SK-N-MC (cell line): ENCODE measurements around the gene DAND5.

Source experiments
- DNase-seq: peaks from one replicate; pipeline ENCODE4 v3.0.0-alpha.2; 2011; ENCODE audit warnings: low read depth, low spot score
- H3K27ac ChIP-seq: fragments of 200-600 bp; sonication (generic); 2 replicates; pipeline ENCODE4 v1.5.1; 2016; ENCODE audit warnings: mixed run types
- H3K36me3 ChIP-seq: fragments of 200-600 bp; sonication (generic); 2 replicates; pipeline ENCODE4 v1.6.1; 2017; ENCODE audit warnings: antibody characterized with exemption, low read length, mixed read lengths; ENCODE audit not compliant: insufficient read depth
- H3K4me3 ChIP-seq: fragments of 200-600 bp; sonication (generic); 2 replicates; pipeline ENCODE4 v1.5.1; 2016
- H3K9ac ChIP-seq: fragments of 200-600 bp; sonication (generic); 2 replicates; pipeline ENCODE4 v1.8.0; 2017; ENCODE audit warnings: mixed run types, mixed read lengths; ENCODE audit not compliant: insufficient read length
- H3K9me3 ChIP-seq: fragments of 200-600 bp; sonication (generic); 2 replicates; pipeline ENCODE4 v1.6.1; 2017; ENCODE audit warnings: low read depth, mild to moderate bottlenecking, antibody characterized with exemption, low read length, moderate library complexity, mixed read lengths
- EZH2 ChIP-seq: fragments of 200-600 bp; sonication (generic); IDR thresholded peaks from one replicate; pipeline ENCODE4 v1.6.1; 2017; ENCODE audit warnings: antibody characterized with exemption
- FOXP2 ChIP-seq: optimal IDR thresholded peaks from 2 replicates; pipeline ENCODE3; 2011; ENCODE audit warnings: mild to moderate bottlenecking, moderate library complexity; ENCODE audit not compliant: insufficient read depth; ENCODE audit errors: extremely low read length, control extremely low read depth
- POLR2AphosphoS5 ChIP-seq: IDR thresholded peaks from 2 replicates; pipeline ENCODE4 v1.6.1; 2012; ENCODE audit warnings: mild to moderate bottlenecking, low read depth, low read length, borderline replicate concordance

The DAND5 gene

GRCh38 chr19:12935071-12935470 is 34.3 kb upstream of the DAND5 start:
- DNase-seq: no peak
- Histone ChIP-seq H3K27ac (no peak overlapping the region), H3K9ac (no peak overlapping the region), H3K9me3 (no peaks in the 10 kb centered on the region), H3K4me3 (no peak overlapping the region), H3K36me3 (peaks cover 24% of the 10 kb centered on the region)
- no peak for TF ChIP-seq FOXP2

GRCh38 chr19:12936582-12936981 is 32.8 kb upstream of the DAND5 start:
- no peak overlapping the region; the same call in 1 of the 2 replicates for H3K27ac ChIP-seq
- H3K9me3 ChIP-seq: no peaks in the 10 kb centered on the region
- H3K4me3 ChIP-seq: no peak overlapping the region
- DNase-seq: no peak
- H3K9ac ChIP-seq: no peak overlapping the region
- H3K36me3 ChIP-seq: peaks cover 29% of the 10 kb centered on the region
- TF ChIP-seq FOXP2: no peak
- TF ChIP-seq EZH2: no peak
- no peak for TF ChIP-seq POLR2AphosphoS5

DNA sequence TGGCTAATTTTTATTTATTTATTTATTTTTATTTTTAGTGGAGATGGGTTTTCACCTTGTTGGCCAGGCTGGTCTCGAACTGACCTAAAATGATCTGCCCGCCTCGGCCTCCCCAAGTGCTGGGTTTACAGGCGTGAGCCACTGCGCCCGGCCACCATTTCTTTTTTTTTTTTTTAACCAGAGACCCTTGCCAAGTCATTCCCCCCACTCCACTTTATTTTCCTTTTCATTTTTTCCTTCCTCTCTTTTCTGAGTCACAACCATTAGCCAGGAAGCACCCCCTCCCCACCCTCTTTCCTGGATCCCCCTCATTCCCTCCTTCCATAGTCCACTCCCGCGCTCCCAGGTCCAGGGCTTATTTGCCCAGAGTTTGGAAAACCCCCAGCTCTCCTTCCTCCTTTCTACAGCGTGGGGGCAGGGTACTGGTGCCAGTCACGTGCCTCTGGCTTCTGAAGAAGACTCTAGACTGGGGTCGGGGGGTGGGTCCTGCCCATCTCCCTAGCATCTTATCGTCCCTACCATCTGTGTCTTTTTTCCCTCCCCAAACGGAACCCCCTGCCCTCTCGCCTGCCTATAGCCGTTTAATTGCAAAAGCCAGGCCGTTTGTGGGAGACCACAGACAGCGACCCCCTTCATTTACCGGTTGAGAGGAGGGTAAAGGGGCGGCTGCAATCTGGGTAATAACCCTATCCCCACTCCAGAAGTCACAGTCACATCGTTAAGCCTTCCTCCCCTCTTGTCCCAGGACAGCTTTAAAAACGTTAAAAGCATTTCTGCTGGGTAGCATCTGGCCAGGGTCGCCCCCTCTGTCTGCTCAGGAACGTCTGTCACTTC is 32.1 kb upstream of the DAND5 start:
- peaks cover 33% of the 10 kb centered on the region for H3K36me3 ChIP-seq
- peak overlapping the region; percentile 73 for H3K27ac ChIP-seq
- TF ChIP-seq EZH2 (no peak), FOXP2 (no peak), POLR2AphosphoS5 (no peak)
- DNase-seq: no peak
- H3K9ac ChIP-seq: peak overlapping the region; percentile 70
- peak overlapping the region; percentile 94 for H3K4me3 ChIP-seq
- no peaks in the 10 kb centered on the region for H3K9me3 ChIP-seq

DNA sequence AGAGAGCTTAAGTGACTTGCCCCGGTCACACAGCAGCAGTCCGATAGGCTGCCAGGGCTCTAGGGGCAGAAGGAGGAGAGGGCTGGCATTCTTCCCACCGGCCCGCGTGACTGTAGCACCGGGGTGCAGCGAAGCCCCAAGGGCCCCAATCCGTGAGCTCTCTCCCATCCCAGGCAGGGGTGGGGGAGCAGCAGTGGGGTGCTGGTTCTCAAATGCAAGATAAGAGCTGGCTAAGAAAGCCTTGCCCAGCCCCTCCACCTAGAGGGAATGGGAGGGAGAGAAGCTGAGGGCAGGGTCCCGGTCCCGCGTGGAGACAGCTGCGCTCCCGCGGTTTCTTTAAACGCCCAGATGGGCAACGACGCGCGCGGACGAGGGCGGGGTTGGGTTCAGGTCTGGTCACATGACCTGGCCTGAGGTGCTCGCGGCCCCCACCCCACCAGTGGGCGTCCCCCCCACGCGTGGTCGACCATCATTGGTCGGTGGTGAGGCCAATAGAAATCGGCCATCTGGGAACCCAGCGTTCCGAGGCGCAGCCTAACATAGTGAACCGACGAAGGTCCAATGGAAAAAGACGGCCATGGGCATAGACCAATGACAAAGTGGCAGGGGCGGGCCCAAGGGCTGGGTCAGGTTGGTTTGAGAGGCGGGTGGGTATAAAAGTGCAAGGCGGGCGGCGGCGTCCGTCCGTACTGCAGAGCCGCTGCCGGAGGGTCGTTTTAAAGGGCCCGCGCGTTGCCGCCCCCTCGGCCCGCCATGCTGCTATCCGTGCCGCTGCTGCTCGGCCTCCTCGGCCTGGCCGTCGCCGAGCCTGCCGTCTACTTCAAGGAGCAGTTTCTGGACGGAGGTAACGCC is 31.2 kb upstream of the DAND5 start, which contains the start of gene CALR:
Gene CALR (plus strand): TSS at position 683 of the 852 bp plus-strand sequence. CDS start 71 bp downstream, at position 754.
- H3K27ac ChIP-seq: peak within 1 kb of the TSS; percentile 73
- H3K9me3 ChIP-seq: no peaks in the 10 kb centered on the region
- H3K4me3 ChIP-seq: peak within 1 kb of the TSS; percentile 94
- TF ChIP-seq POLR2AphosphoS5 (peak; percentile 98), EZH2 (no peak), FOXP2 (peak; percentile 56)
- DNase-seq: peak; percentile 97
- H3K9ac ChIP-seq: peak within 1 kb of the TSS; percentile 96
- H3K36me3 ChIP-seq: peaks cover 42% of the 10 kb centered on the region

- Histone ChIP-seq H3K9me3 (no peaks in the 10 kb centered on the region), H3K9ac (peak overlapping the region; percentile 96), H3K27ac (peak overlapping the region; percentile 68), H3K36me3 (peaks cover 49% of the 10 kb centered on the region), H3K4me3 (peak overlapping the region; percentile 94)
- TF ChIP-seq EZH2: no peak
- TF ChIP-seq FOXP2: no peak
- no peak for TF ChIP-seq POLR2AphosphoS5
- DNase-seq: no peak
Measured at GRCh38 chr19:12938779-12939601, 30.4 kb upstream of the DAND5 start.

DNA sequence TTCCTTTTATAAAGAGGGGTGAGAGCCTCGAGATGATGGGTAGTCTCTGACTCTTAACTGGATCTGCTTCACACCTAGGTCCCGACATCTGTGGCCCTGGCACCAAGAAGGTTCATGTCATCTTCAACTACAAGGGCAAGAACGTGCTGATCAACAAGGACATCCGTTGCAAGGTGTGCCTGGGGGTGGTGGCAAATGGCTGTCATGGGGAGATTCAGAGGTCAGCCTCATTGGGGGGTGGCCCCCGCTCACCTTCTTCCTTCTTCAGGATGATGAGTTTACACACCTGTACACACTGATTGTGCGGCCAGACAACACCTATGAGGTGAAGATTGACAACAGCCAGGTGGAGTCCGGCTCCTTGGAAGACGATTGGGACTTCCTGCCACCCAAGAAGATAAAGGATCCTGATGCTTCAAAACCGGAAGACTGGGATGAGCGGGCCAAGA is 29.4 kb upstream of the DAND5 start:
- Histone ChIP-seq H3K9ac (peak overlapping the region; percentile 96), H3K36me3 (peaks cover 59% of the 10 kb centered on the region), H3K4me3 (peak overlapping the region; percentile 94), H3K27ac (peak overlapping the region; percentile 19; the same call in 1 of the 2 replicates), H3K9me3 (no peaks in the 10 kb centered on the region)
- DNase-seq: no peak
- TF ChIP-seq EZH2: no peak
- TF ChIP-seq POLR2AphosphoS5: no peak; the same call in 1 of the 2 replicates
- no peak for TF ChIP-seq FOXP2

GRCh38 chr19:12940897-12941296 is 28.5 kb upstream of the DAND5 start:
- TF ChIP-seq EZH2 (no peak), POLR2AphosphoS5 (no peak), FOXP2 (no peak)
- Histone ChIP-seq H3K36me3 (peaks cover 62% of the 10 kb centered on the region), H3K4me3 (peak overlapping the region; percentile 94), H3K9ac (no peak overlapping the region), H3K9me3 (no peaks in the 10 kb centered on the region), H3K27ac (peak overlapping the region; percentile 26; the same call in 1 of the 2 replicates)
- DNase-seq: no peak
